GM18861 (cell line): ENCODE data around the gene ACTN1.

Experiments used
- ATAC-seq: cut with Tn5 transposase; IDR thresholded peaks from one replicate; pipeline ENCODE4 v1.9.1; 2021; ENCODE audit not compliant: unreplicated experiment

Gene ACTN1

GRCh38 chr14:68891851-68892660 is 87.0 kb downstream of the ACTN1 start:
- ATAC-seq = no peak

GRCh38 chr14:68890173-68890931 is 88.8 kb downstream of the ACTN1 start:
- ATAC-seq = no peak

- ATAC-seq = no peak
Measured at GRCh38 chr14:68888883-68889282, 90.2 kb downstream of the ACTN1 start.

GRCh38 chr14:68888025-68888850 is 90.9 kb downstream of the ACTN1 start:
- no peak for ATAC-seq

- no peak for ATAC-seq
Measured at GRCh38 chr14:68886109-68886434, 93.0 kb downstream of the ACTN1 start.

GRCh38 chr14:68885226-68886108 is 93.6 kb downstream of the ACTN1 start:
- ATAC-seq = no peak

GRCh38 chr14:68884031-68885030 is 94.8 kb downstream of the ACTN1 start:
- no peak for ATAC-seq

- ATAC-seq = no peak
Measured at GRCh38 chr14:68882235-68882634, 96.9 kb downstream of the ACTN1 start.

GRCh38 chr14:68881396-68881795 is 97.7 kb downstream of the ACTN1 start:
- ATAC-seq = no peak

- ATAC-seq = no peak
Measured at GRCh38 chr14:68880581-68881105, 98.5 kb downstream of the ACTN1 start.

GRCh38 chr14:68879841-68880575 is 99.1 kb downstream of the ACTN1 start:
- ATAC-seq = no peak

GRCh38 chr14:68879321-68879781 is 99.8 kb downstream of the ACTN1 start:
- ATAC-seq = no peak

- no peak for ATAC-seq
Measured at GRCh38 chr14:68878908-68879307, 100.2 kb downstream of the ACTN1 start.

GRCh38 chr14:68877993-68878575 is 101.0 kb downstream of the ACTN1 start:
- ATAC-seq = no peak

- ATAC-seq = no peak
Measured at GRCh38 chr14:68876976-68877375, 102.1 kb downstream of the ACTN1 start.

- ATAC-seq = no peak
Measured at GRCh38 chr14:68874746-68875155, 104.4 kb downstream of the ACTN1 start.

GRCh38 chr14:68873376-68873775 is 105.7 kb downstream of the ACTN1 start:
- ATAC-seq = no peak

- no peak for ATAC-seq
Measured at GRCh38 chr14:68871392-68871791, 107.7 kb downstream of the ACTN1 start.
